HCT116 (cell line): ENCODE results near the gene CDR2. TPM values are rescaled to one million over a fixed set of nuclear protein-coding genes. Genes with fewer than 3 reads are reported as not detected.

ENCODE experiments used
- ATAC-seq: fragments of 200-7000 bp; cut with Tn5 transposase; 2 replicates; pipeline ENCODE4 v1.9.1; 2020; ENCODE audit warnings: mild to moderate bottlenecking, moderate library complexity
- BruUV-seq: library from RNA; stranded (reverse); fragments of 400-500 nt; replicated peaks from 2 replicates; lab custom pipeline; 2021; lab: Mats Ljungman, UMichigan
- CTCF ChIA-PET: fragments of 300-600 bp; sonication (Branson Sonifier 250); formaldehyde crosslinking; loops from one replicate; lab custom pipeline; 2021; ENCODE audit warnings: antibody characterized with exemption; lab: Charles Lee
- POLR2A ChIA-PET: fragments of 300-600, 350-600 bp; sonication (Branson Sonifier 250); formaldehyde crosslinking; loops from one replicate; lab custom pipeline; 2021; ENCODE audit warnings: antibody characterized with exemption; lab: Charles Lee
- RAD21 ChIA-PET, 2 experiments: fragments of 300-600 bp; sonication (Branson Sonifier 250); formaldehyde crosslinking; loops; one replicate each; lab custom pipeline; 2023; ENCODE audit warnings: low total read pairs in 2 of 2; ENCODE audit not compliant: uncharacterized antibody in 2 of 2, unreplicated experiment in 2 of 2, low non-redundant PET in 1 of 2; lab: Charles Lee
- DNase-seq: peaks from one replicate; pipeline ENCODE4 v3.0.0-alpha.2; 2010; ENCODE audit warnings: low read depth, low spot score
- H2AFZ ChIP-seq: fragments of 200-600 bp; shearing (Covaris generic), sonication (generic); 2 replicates; pipeline ENCODE4 v1.6.1; 2017; ENCODE audit warnings: low read depth, mixed run types, mixed read lengths, antibody characterized with exemption, low read length; ENCODE audit not compliant: poor library complexity, severe bottlenecking
- H3K27ac ChIP-seq: 2 replicates; pipeline ENCODE4 v1.5.1; 2012; ENCODE audit warnings: low read depth, low read length
- H3K27me3 ChIP-seq: fragments of 200-600 bp; sonication (generic); 2 replicates; pipeline ENCODE4 v1.6.1; 2016; ENCODE audit warnings: mixed run types, low read length, mixed read lengths; ENCODE audit not compliant: insufficient read depth
- H3K36me3 ChIP-seq, 2 experiments: fragments of 200-500 bp in 1 of 2; fragments of 200-600 bp in 1 of 2; sonication (Bioruptor generic) in 1 of 2; sonication (generic) in 1 of 2; 2 replicates each; pipeline versions ENCODE4 v1.5.1 to v1.6.1; 2014 to 2016; ENCODE audit warnings: low read length in 2 of 2, inconsistent platforms in 1 of 2, mixed read lengths in 1 of 2, mixed run types in 1 of 2; ENCODE audit not compliant: insufficient read depth in 2 of 2, control insufficient read depth in 1 of 2
- H3K4me1 ChIP-seq, 2 experiments: fragments of 200-600 bp in 1 of 2; sonication (generic) in 1 of 2; 2 replicates each; pipeline versions ENCODE4 v1.5.1 to v1.6.1; 2012 to 2017; ENCODE audit warnings: low read length in 2 of 2, inconsistent platforms in 1 of 2, mild to moderate bottlenecking in 1 of 2, mixed read lengths in 1 of 2, mixed run types in 1 of 2, moderate library complexity in 1 of 2; ENCODE audit not compliant: insufficient read depth in 2 of 2, control insufficient read depth in 1 of 2
- H3K4me2 ChIP-seq: fragments of 200-600 bp; sonication (generic); 2 replicates; pipeline ENCODE4 v1.6.1; 2017; ENCODE audit warnings: mixed run types, low read length, mixed read lengths
- H3K4me3 ChIP-seq, 2 experiments: fragments of 200-600 bp in 1 of 2; sonication (generic) in 1 of 2; replicated peaks in 1 of 2; 2 replicates each; pipeline ENCODE4 v1.5.1; 2011 to 2016; ENCODE audit warnings: low read length in 2 of 2, control low read depth in 1 of 2, low read depth in 1 of 2, mild to moderate bottlenecking in 1 of 2, mixed read lengths in 1 of 2, mixed run types in 1 of 2
- H3K79me2 ChIP-seq: fragments of 200-600 bp; sonication (generic); 2 replicates; pipeline ENCODE4 v1.6.1; 2017; ENCODE audit warnings: mild to moderate bottlenecking, mixed run types, low read length, moderate library complexity, mixed read lengths; ENCODE audit not compliant: insufficient read depth
- H3K9ac ChIP-seq: fragments of 200-600 bp; sonication (generic); 2 replicates; pipeline ENCODE4 v1.6.1; 2016; ENCODE audit warnings: low read length, mixed read lengths
- H3K9me2 ChIP-seq: fragments of 200-600 bp; sonication (generic), shearing (Covaris generic); 2 replicates; pipeline ENCODE4 v1.6.1; 2017; ENCODE audit warnings: mixed run types, mild to moderate bottlenecking, moderate library complexity; ENCODE audit not compliant: insufficient read depth
- H3K9me3 ChIP-seq, 2 experiments: fragments of 200-500 bp in 1 of 2; fragments of 200-600 bp in 1 of 2; sonication (Bioruptor generic) in 1 of 2; sonication (generic) in 1 of 2; 2 replicates each; pipeline ENCODE4 v1.6.1; 2014 to 2017; ENCODE audit warnings: low read length in 2 of 2, mixed read lengths in 2 of 2, inconsistent platforms in 1 of 2, low read depth in 1 of 2, mild to moderate bottlenecking in 1 of 2, mixed run types in 1 of 2, moderate library complexity in 1 of 2; ENCODE audit not compliant: control insufficient read depth in 1 of 2, insufficient read depth in 1 of 2
- H4K20me1 ChIP-seq: fragments of 200-600 bp; sonication (generic), shearing (Covaris generic); 2 replicates; pipeline ENCODE4 v1.6.1; 2017; ENCODE audit warnings: mixed run types, mild to moderate bottlenecking, moderate library complexity; ENCODE audit not compliant: insufficient read depth
- CBX3 ChIP-seq: IDR thresholded peaks from 2 replicates; pipeline ENCODE4 v1.6.1; 2012; ENCODE audit warnings: low read depth
- ELF1 ChIP-seq: IDR thresholded peaks from 2 replicates; pipeline ENCODE4 v1.6.1; 2012; ENCODE audit warnings: low read depth, borderline replicate concordance
- EZH2 ChIP-seq: fragments of 200-600 bp; sonication (generic); IDR thresholded peaks from 2 replicates; pipeline ENCODE4 v1.6.1; 2017; ENCODE audit warnings: antibody characterized with exemption, mixed run types
- FOSL1 ChIP-seq: IDR thresholded peaks from 2 replicates; pipeline ENCODE4 v1.6.1; 2012; ENCODE audit warnings: low read depth
- JUND ChIP-seq: IDR thresholded peaks from 2 replicates; pipeline ENCODE4 v1.6.1; 2012
- POLR2A ChIP-seq: IDR thresholded peaks from 2 replicates; pipeline ENCODE4 v1.7.0; 2011; ENCODE audit warnings: borderline replicate concordance; ENCODE audit not compliant: insufficient read depth, insufficient read length; ENCODE audit errors: extremely low read depth
- RAD21 ChIP-seq: IDR thresholded peaks from 2 replicates; pipeline ENCODE4 v1.6.1; 2012; ENCODE audit warnings: low read depth, mild to moderate bottlenecking
- SIN3A ChIP-seq: IDR thresholded peaks from 2 replicates; pipeline ENCODE4 v1.6.1; 2012; ENCODE audit warnings: low read depth
- SP1 ChIP-seq: IDR thresholded peaks from 2 replicates; pipeline ENCODE4 v1.6.1; 2012; ENCODE audit warnings: low read depth
- TCF7L2 ChIP-seq: IDR thresholded peaks from 2 replicates; pipeline ENCODE4 v1.7.0; 2011; ENCODE audit warnings: borderline replicate concordance, inconsistent platforms; ENCODE audit not compliant: insufficient read depth, insufficient read length; ENCODE audit errors: extremely low read depth
- ZNF274 ChIP-seq: fragments of 200-500 bp; sonication (Bioruptor generic); IDR thresholded peaks from 2 replicates; pipeline ENCODE4 v1.6.1; 2014; ENCODE audit warnings: mild to moderate bottlenecking, low read depth, low read length, inconsistent platforms
- intact Hi-C: fragments of 100-400 bp; cut with micrococcal nuclease; formaldehyde crosslinking; loops from 2 replicates; pipeline ENCODE4 v1.10.0; 2022
- total RNA-seq: library from RNA; stranded (reverse); gene quantifications from one replicate; pipeline ENCODE4 v1.2.1, GENCODE V29; 2021; ENCODE audit not compliant: unreplicated experiment
- TF ChIP-seq, protein P1 (sequence below): IDR thresholded peaks from 2 replicates; pipeline ENCODE4 v1.6.1; 2012
- TF ChIP-seq, protein P2 (sequence below): IDR thresholded peaks from 2 replicates; pipeline ENCODE4 v1.6.1; 2011; ENCODE audit warnings: mild to moderate bottlenecking, low read length, moderate library complexity; ENCODE audit not compliant: insufficient replicate concordance; ENCODE audit errors: extremely low read depth
- TF ChIP-seq, protein P3 (sequence below): IDR thresholded peaks from 2 replicates; pipeline ENCODE4 v1.6.1; 2012; ENCODE audit warnings: low read depth

CDR2 gene
- total RNA-seq, 1 experiment from 2014 or later = 27.3 TPM

DNA sequence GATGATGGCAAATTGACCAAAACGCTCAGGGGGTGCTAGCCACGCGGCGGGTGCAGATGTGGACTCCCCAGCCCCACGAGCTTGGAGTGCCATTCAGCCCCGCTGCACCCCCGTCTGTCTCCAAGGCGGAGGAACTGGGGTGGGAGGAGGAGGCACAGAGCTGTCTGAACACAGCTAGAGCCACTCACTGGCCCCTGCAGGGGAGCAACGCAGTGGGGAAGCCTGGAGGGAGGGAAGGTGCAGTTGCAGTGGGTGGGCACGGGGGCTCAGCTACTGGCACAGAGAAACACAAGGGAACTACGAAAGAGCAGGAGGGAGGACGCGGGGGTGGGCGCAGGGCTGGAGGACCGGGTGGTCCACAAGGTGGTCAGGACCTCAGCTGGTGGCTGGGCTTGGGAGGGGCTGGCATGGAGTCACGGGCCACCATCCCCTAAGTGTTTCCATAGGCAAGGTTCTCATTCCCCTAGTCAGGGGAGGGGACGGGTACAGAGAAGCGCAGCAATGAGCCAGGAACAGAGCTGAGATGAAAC lies 46.3 kb upstream of the CDR2 start:
- RAD21 ChIA-PET = no interaction called here
- ATAC-seq = no peak
- POLR2A ChIA-PET = no interaction called here

DNA sequence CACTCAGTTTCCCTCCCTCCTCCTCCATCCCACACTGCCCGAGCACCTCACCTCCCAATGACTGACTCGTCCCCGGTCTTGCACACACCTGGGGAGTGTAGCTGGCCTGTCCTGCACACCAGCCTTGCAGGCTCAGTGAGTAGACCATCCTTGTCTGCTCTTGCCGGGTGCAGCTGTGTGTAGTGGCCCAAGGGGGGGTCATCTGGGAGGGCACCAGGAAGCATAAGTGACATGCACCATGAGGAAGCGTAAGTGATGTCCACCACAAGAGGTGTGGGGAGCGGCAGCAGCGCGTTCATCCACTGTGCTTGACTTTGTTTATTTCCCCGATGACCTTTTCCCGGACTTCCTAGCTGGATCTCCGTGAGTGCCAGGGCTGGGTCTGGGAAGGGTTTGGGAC lies 45.5 kb upstream of the CDR2 start:
- no peaks in the 10 kb centered on the region for H4K20me1 ChIP-seq
- no peak for ATAC-seq
- no peak for DNase-seq
- intact Hi-C loops = no loop called here
- ChIA-PET CTCF (no interaction called here), RAD21 (no interaction called here), POLR2A (no interaction called here)
- H2AFZ ChIP-seq = no peak overlapping the region
- no peaks in the 10 kb centered on the region for H3K9me2 ChIP-seq
- H3K9me3 ChIP-seq = no peaks in the 10 kb centered on the region
- no peak overlapping the region for H3K27ac ChIP-seq
- H3K79me2 ChIP-seq = no peaks in the 10 kb centered on the region
- 0 out of 4 replicates have a peak, but pooled peaks cover 0 to 7% of the 10 kb centered on the region in 2 experiments for H3K36me3 ChIP-seq
- H3K4me3 ChIP-seq = no peak overlapping the region
- H3K4me1 ChIP-seq = peaks cover 0 to 3% of the 10 kb centered on the region in 2 experiments; a peak in 1 of 4 replicates
- no TSS peak for BruUV-seq
- H3K27me3 ChIP-seq = no peaks in the 10 kb centered on the region
- H3K9ac ChIP-seq = no peak overlapping the region
- no peak overlapping the region for H3K4me2 ChIP-seq
- TF ChIP-seq RAD21 = no peak
- TF ChIP-seq, protein P1, sequence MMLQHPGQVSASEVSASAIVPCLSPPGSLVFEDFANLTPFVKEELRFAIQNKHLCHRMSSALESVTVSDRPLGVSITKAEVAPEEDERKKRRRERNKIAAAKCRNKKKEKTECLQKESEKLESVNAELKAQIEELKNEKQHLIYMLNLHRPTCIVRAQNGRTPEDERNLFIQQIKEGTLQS = no peak
- TF ChIP-seq, protein P2, sequence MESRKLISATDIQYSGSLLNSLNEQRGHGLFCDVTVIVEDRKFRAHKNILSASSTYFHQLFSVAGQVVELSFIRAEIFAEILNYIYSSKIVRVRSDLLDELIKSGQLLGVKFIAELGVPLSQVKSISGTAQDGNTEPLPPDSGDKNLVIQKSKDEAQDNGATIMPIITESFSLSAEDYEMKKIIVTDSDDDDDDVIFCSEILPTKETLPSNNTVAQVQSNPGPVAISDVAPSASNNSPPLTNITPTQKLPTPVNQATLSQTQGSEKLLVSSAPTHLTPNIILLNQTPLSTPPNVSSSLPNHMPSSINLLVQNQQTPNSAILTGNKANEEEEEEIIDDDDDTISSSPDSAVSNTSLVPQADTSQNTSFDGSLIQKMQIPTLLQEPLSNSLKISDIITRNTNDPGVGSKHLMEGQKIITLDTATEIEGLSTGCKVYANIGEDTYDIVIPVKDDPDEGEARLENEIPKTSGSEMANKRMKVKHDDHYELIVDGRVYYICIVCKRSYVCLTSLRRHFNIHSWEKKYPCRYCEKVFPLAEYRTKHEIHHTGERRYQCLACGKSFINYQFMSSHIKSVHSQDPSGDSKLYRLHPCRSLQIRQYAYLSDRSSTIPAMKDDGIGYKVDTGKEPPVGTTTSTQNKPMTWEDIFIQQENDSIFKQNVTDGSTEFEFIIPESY = no peak
- TF ChIP-seq EZH2 = no peak
- no peak for TF ChIP-seq ZNF274
- no peak for TF ChIP-seq SP1
- no peak for TF ChIP-seq POLR2A
- no peak for TF ChIP-seq TCF7L2
- no peak for TF ChIP-seq JUND
- no peak for TF ChIP-seq SIN3A
- no peak for TF ChIP-seq CBX3
- TF ChIP-seq, protein P3, sequence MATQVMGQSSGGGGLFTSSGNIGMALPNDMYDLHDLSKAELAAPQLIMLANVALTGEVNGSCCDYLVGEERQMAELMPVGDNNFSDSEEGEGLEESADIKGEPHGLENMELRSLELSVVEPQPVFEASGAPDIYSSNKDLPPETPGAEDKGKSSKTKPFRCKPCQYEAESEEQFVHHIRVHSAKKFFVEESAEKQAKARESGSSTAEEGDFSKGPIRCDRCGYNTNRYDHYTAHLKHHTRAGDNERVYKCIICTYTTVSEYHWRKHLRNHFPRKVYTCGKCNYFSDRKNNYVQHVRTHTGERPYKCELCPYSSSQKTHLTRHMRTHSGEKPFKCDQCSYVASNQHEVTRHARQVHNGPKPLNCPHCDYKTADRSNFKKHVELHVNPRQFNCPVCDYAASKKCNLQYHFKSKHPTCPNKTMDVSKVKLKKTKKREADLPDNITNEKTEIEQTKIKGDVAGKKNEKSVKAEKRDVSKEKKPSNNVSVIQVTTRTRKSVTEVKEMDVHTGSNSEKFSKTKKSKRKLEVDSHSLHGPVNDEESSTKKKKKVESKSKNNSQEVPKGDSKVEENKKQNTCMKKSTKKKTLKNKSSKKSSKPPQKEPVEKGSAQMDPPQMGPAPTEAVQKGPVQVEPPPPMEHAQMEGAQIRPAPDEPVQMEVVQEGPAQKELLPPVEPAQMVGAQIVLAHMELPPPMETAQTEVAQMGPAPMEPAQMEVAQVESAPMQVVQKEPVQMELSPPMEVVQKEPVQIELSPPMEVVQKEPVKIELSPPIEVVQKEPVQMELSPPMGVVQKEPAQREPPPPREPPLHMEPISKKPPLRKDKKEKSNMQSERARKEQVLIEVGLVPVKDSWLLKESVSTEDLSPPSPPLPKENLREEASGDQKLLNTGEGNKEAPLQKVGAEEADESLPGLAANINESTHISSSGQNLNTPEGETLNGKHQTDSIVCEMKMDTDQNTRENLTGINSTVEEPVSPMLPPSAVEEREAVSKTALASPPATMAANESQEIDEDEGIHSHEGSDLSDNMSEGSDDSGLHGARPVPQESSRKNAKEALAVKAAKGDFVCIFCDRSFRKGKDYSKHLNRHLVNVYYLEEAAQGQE = no peak
- no peak for TF ChIP-seq FOSL1

More for the DNA sequence above, 46.3 kb upstream of the CDR2 start:
- Histone ChIP-seq H3K9me2 (no peaks in the 10 kb centered on the region), H3K4me3 (no peak overlapping the region), H3K27me3 (no peaks in the 10 kb centered on the region), H3K4me1 (peaks cover 0 to 3% of the 10 kb centered on the region in 2 experiments; a peak in 1 of 4 replicates), H3K9me3 (no peaks in the 10 kb centered on the region), H3K27ac (no peak overlapping the region), H3K79me2 (no peaks in the 10 kb centered on the region), H2AFZ (no peak overlapping the region), H3K36me3 (0 out of 4 replicates have a peak, but pooled peaks cover 0 to 7% of the 10 kb centered on the region in 2 experiments), H3K4me2 (no peak overlapping the region), H3K9ac (no peak overlapping the region), H4K20me1 (no peaks in the 10 kb centered on the region)
- TF ChIP-seq SP1 = no peak
- TF ChIP-seq ELF1 = no peak
- TF ChIP-seq SIN3A = no peak
- no peak for TF ChIP-seq EZH2
- TF ChIP-seq JUND = no peak
- TF ChIP-seq, protein P1 = no peak
- intact Hi-C loops = no loop called here
- BruUV-seq = no TSS peak
- DNase-seq = no peak
- CTCF ChIA-PET = no interaction called here
